HG03175 (cell line): ENCODE results near the gene KCTD17.

ENCODE experiments used
- ATAC-seq: cut with Tn5 transposase; IDR thresholded peaks from one replicate; pipeline ENCODE4 v1.9.1; 2021; ENCODE audit warnings: mild to moderate bottlenecking, moderate library complexity; ENCODE audit not compliant: unreplicated experiment

Gene KCTD17

DNA sequence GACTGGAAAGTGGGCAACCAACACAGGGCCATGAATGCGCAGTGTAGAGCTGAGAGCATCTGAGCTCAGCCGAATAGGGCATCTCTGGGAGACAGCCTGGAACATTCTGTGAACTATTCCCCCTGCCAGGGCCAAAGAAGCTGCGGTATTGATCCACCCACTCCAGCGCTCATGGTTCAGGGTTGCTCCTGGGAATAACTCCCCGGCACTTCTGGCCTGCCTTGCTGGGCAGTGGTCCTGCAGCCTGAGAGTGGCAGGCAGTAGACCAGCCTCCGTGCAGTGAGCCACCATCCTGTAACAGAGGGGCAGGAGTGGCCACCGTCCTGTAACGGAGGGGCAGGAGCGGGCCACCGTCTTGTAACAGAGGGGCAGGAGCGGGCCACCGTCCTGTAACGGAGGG is 45.8 kb downstream of the KCTD17 start:
- no peak for ATAC-seq

DNA sequence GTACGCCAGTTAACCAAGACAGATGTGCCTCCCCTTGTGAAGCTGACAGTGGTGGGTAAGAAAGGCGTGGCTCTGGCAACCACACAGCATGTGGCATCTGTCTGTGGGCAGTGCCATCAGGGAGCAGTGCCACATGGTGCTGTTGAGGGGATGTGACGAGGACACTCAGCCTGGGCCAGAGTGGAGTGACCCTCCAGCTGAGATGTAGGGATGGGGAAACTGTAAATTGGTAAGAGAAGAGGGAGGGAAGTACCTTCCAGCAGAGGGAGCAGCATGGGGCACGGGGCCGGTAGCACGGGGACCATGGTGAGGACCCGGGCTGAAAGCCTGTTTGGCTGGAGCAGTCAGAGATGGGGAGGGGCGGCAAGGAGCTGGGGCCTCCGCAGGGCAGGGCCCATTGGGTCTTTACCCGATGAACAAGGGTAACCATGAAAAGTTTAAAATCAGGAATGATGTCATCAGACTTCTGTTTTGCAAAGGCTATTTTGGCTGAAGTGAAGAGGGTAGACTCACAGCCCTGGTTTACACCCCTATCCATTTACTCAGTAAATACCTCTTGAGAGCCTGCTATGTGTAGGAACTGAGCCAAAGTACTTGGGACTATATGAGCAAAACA is 47.5 kb downstream of the KCTD17 start:
- ATAC-seq, result no peak

GRCh38 chr22:37100589-37101127 is 49.1 kb downstream of the KCTD17 start:
- ATAC-seq, result no peak

- ATAC-seq, result no peak
Measured at GRCh38 chr22:37101311-37102066, 49.9 kb downstream of the KCTD17 start.

- no peak for ATAC-seq
Measured at GRCh38 chr22:37103151-37103550, 51.6 kb downstream of the KCTD17 start.

GRCh38 chr22:37103656-37104452 is 52.3 kb downstream of the KCTD17 start:
- no peak for ATAC-seq

- no peak for ATAC-seq
Measured at GRCh38 chr22:37105154-37105553, 53.6 kb downstream of the KCTD17 start.

GRCh38 chr22:37105990-37106389 is 54.4 kb downstream of the KCTD17 start:
- no peak for ATAC-seq

- no peak for ATAC-seq
Measured at GRCh38 chr22:37107816-37108621, 56.5 kb downstream of the KCTD17 start.

DNA sequence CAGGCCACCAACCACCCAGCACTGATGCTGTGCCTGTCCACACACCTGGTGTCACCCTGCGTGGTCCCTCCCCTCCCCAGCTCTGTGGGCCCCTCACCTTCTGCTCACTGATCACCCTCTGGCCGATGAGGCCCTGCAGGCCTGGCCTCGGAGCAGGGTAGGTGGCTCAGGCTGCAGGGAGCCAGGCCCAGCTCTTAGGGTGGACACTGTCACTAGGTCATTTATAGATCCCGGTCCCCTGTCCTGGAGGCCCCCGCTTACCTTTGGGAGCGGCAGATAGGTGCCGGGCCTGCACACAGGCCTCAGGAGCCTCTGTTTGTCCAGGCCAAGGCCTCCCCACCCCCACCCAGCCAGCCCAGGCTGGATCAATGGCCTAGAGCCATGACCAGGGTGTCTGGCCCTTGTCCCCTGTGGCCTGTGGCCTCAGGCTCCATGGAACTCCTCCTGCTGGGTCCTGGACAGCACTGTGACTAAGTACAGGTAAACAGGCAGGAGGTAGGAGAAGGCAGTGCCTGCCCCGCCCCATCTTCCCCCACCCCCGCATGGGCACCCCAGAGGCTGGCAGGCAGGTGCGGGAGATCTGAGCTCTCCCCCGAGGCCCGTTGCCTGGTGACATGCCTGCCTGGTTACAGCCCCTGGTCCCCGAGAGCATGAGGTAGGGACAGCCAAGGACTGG is 57.8 kb downstream of the KCTD17 start, which contains the start of gene TMPRSS6:
TSS of gene TMPRSS6 (minus strand) at position 472 of the 676 bp plus-strand sequence. CDS start 6,296 bp downstream, outside the sequence.
- ATAC-seq, result no peak

DNA sequence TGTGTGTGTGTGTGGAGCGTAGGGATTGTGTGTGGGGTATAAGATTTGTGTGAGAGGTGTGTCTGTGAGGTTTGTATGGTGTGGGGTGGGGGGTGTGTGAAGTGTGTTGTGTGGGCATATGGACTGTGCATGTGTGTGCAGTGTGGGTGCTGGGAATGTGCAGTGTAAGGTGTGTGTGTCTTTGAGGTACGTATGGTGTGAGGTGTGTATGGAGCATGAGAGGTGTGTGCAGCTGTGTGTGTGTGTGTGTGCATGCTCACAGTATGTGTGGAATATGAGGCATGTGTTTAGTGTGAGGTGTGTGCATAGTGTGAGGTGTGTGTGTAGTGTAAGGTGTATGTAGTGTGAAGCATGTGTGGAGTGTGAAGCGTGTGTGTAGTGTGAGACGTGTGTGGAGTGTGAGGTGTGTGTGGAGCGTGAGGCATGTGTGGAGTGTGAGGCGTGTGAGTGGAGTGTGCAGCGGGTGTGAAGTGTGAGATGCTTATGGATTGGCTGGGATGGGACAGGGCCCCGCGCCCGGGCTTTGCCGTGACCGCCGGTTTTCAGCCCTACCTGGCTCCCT is 59.7 kb downstream of the KCTD17 start:
- no peak for ATAC-seq

DNA sequence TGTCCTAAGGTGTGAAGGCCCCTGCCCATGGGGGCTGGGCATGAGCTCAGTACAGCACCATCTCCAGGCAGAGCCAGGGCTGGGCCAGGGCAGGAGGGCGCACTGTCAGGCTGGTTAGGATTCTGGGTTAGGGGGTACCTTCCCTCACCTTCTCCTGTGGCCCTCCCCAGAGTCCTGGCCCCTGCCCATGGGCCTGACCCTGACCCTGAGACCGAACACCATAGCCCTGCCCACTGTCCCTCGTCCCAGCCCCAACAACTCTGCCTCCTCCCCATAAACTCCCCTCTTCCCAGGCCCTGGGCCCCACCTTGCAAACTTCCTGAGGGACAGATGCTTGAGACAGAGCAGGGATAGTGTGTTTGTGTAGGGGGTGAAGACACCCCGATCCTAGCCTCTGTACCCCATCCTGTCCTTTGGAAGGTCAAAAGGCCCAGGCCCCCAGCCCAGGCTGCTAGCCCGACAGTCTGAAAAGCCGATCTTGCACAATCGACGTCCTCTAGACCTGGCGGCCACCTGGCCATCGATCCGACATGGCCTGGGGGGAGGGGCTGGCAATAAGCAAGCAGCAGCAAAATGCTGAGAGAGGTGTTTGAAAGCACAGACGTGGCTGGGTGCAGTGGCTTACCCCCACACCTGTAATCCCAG is 60.7 kb downstream of the KCTD17 start:
- no peak for ATAC-seq
